Activated gamma-delta T cell treated with Interleukin-2 at 50 U/mL for 16 hours (primary cell): ENCODE results near the gene PRH2.
A peak's percentile ranks its signal among the peaks of the same experiment; 100 is the strongest.

ENCODE experiments used
- DNase-seq: peaks from one replicate; pipeline ENCODE4 v3.0.0-alpha.2; 2020

The PRH2 gene

GRCh38 chr12:10965476-10965875 lies 36.4 kb downstream of the PRH2 start:
- no peak for DNase-seq

- DNase-seq: no peak
Measured at GRCh38 chr12:10966314-10966713, 37.3 kb downstream of the PRH2 start.

- no peak for DNase-seq
Measured at GRCh38 chr12:10967409-10967808, 38.4 kb downstream of the PRH2 start.

- DNase-seq: no peak
Measured at GRCh38 chr12:10968765-10969456, 39.9 kb downstream of the PRH2 start.

GRCh38 chr12:10974965-10975364 lies 45.9 kb downstream of the PRH2 start:
- no peak for DNase-seq

GRCh38 chr12:10982244-10982643 lies 53.2 kb downstream of the PRH2 start:
- peak; percentile 29 for DNase-seq
